ENCODE measurements around the gene TLCD3B.

DNA sequence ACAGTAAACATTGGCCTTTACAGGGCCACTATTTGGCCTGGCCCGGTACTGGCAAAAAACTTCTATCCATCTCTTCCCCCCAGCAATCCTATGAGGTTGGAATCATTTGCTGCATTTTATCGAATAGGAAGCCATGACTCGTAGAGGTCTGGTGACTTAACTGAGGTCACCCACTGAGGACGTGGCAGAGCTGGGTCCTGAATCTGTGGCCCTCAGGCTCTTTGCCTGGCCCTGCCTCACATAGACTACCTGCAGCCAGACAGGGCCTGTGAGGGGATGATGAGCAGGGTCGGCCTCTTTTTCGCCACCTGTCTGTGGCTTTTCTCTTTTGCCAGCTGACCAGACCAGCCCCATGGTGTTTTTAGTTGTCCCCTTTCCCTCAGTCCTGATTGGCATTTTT, 46.6 kb upstream of the TLCD3B start:
- TF ChIP-seq, protein P1, sequence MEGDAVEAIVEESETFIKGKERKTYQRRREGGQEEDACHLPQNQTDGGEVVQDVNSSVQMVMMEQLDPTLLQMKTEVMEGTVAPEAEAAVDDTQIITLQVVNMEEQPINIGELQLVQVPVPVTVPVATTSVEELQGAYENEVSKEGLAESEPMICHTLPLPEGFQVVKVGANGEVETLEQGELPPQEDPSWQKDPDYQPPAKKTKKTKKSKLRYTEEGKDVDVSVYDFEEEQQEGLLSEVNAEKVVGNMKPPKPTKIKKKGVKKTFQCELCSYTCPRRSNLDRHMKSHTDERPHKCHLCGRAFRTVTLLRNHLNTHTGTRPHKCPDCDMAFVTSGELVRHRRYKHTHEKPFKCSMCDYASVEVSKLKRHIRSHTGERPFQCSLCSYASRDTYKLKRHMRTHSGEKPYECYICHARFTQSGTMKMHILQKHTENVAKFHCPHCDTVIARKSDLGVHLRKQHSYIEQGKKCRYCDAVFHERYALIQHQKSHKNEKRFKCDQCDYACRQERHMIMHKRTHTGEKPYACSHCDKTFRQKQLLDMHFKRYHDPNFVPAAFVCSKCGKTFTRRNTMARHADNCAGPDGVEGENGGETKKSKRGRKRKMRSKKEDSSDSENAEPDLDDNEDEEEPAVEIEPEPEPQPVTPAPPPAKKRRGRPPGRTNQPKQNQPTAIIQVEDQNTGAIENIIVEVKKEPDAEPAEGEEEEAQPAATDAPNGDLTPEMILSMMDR (IDR thresholded peaks at IDR 0.05) = no peak
- TF ChIP-seq POLR2A (IDR thresholded peaks at IDR 0.05) = no peak
